ENCODE data around the gene RNF44.

Gene RNF44

GRCh38 chr5:176524138-176524537 lies 13.1 kb downstream of the RNF44 start:
- 0 out of 2 replicates have a peak, but pooled peaks cover 5% of the 10 kb centered on the region for H3F3A ChIP-seq (ENCODE audit: insufficient read depth)
- H3K9me2 ChIP-seq (replicated peaks; ENCODE audit: insufficient read depth, low read length) = no peaks in the 10 kb centered on the region
- 0 out of 2 replicates have a peak, but pooled peaks cover 2% of the 10 kb centered on the region for H4K20me1 ChIP-seq (ENCODE audit: low read depth, low read length)
- no peak overlapping the region for H3K4me2 ChIP-seq (ENCODE audit: low read depth, low read length, poor library complexity, severe bottlenecking)
- no peak overlapping the region for H3K4me3 ChIP-seq (ENCODE audit: insufficient read depth, low read length, poor library complexity, severe bottlenecking)
- H3K36me3 ChIP-seq (ENCODE audit: low read length) = no peaks in the 10 kb centered on the region
- H3K9ac ChIP-seq (ENCODE audit: low read length) = no peak overlapping the region
- H2AFZ ChIP-seq (ENCODE audit: low read depth, low read length, severe bottlenecking) = no peak overlapping the region
- H3K27me3 ChIP-seq (ENCODE audit: low read length) = no peaks in the 10 kb centered on the region
- no peak overlapping the region for H3K27ac ChIP-seq (ENCODE audit: low read depth, low read length)
- no peak for TF ChIP-seq CTCF (IDR thresholded peaks at IDR 0.05; ENCODE audit: insufficient read depth, low read length, poor library complexity, severe bottlenecking)
- no peak for TF ChIP-seq EZH2phosphoT487 (conservative IDR thresholded peaks at IDR 0.05; ENCODE audit: low read length)
- no peaks in the 10 kb centered on the region for H3K79me2 ChIP-seq (ENCODE audit: insufficient read depth, low read length)
- no peaks in the 10 kb centered on the region for H3K9me3 ChIP-seq (ENCODE audit: insufficient read depth, low read length)

GRCh38 chr5:176521699-176522263 lies 15.4 kb downstream of the RNF44 start:
- Histone ChIP-seq H3K27ac (ENCODE audit: low read depth, low read length) (no peak overlapping the region), H3K27me3 (ENCODE audit: low read length) (no peaks in the 10 kb centered on the region), H3K4me2 (ENCODE audit: low read depth, low read length, poor library complexity, severe bottlenecking) (no peak overlapping the region), H2AFZ (ENCODE audit: low read depth, low read length, severe bottlenecking) (no peak overlapping the region), H3K79me2 (ENCODE audit: insufficient read depth, low read length) (no peaks in the 10 kb centered on the region), H4K20me1 (ENCODE audit: low read depth, low read length) (0 out of 2 replicates have a peak, but pooled peaks cover 2% of the 10 kb centered on the region), H3K36me3 (ENCODE audit: low read length) (no peaks in the 10 kb centered on the region), H3K9ac (ENCODE audit: low read length) (no peak overlapping the region), H3K9me3 (ENCODE audit: insufficient read depth, low read length) (no peaks in the 10 kb centered on the region), H3K9me2 (replicated peaks; ENCODE audit: insufficient read depth, low read length) (no peaks in the 10 kb centered on the region), H3K4me3 (ENCODE audit: insufficient read depth, low read length, poor library complexity, severe bottlenecking) (no peak overlapping the region), H3F3A (ENCODE audit: insufficient read depth) (0 out of 2 replicates have a peak, but pooled peaks cover 5% of the 10 kb centered on the region)
- TF ChIP-seq CTCF (IDR thresholded peaks at IDR 0.05; ENCODE audit: insufficient read depth, low read length, poor library complexity, severe bottlenecking) (no peak), EZH2phosphoT487 (conservative IDR thresholded peaks at IDR 0.05; ENCODE audit: low read length) (no peak)

- Histone ChIP-seq H3K27ac (ENCODE audit: low read depth, low read length) (no peak overlapping the region), H3K4me2 (ENCODE audit: low read depth, low read length, poor library complexity, severe bottlenecking) (no peak overlapping the region), H3K9me2 (replicated peaks; ENCODE audit: insufficient read depth, low read length) (no peaks in the 10 kb centered on the region), H3K79me2 (ENCODE audit: insufficient read depth, low read length) (no peaks in the 10 kb centered on the region), H3K27me3 (ENCODE audit: low read length) (no peaks in the 10 kb centered on the region), H2AFZ (ENCODE audit: low read depth, low read length, severe bottlenecking) (no peak overlapping the region), H3F3A (ENCODE audit: insufficient read depth) (0 out of 2 replicates have a peak, but pooled peaks cover 5% of the 10 kb centered on the region), H3K9ac (ENCODE audit: low read length) (no peak overlapping the region), H3K9me3 (ENCODE audit: insufficient read depth, low read length) (no peaks in the 10 kb centered on the region), H3K36me3 (ENCODE audit: low read length) (no peaks in the 10 kb centered on the region), H4K20me1 (ENCODE audit: low read depth, low read length) (no peaks in the 10 kb centered on the region), H3K4me3 (ENCODE audit: insufficient read depth, low read length, poor library complexity, severe bottlenecking) (no peak overlapping the region)
- TF ChIP-seq EZH2phosphoT487 (conservative IDR thresholded peaks at IDR 0.05; ENCODE audit: low read length) (no peak), CTCF (IDR thresholded peaks at IDR 0.05; ENCODE audit: insufficient read depth, low read length, poor library complexity, severe bottlenecking) (no peak)
Measured at GRCh38 chr5:176521286-176521685, 15.9 kb downstream of the RNF44 start.

All from SU-DHL-6 (cell line).